Measurements from ENCODE around the gene DNMT1. TPM values are rescaled to one million over a fixed set of nuclear protein-coding genes. Genes with fewer than 3 reads are reported as not detected.

The DNMT1 gene
- polyA plus RNA-seq, 3 donors: 103 to 131 (median 113) TPM

- no peak for DNase-seq (ENCODE audit: extremely low read depth in 1 of 11, low read depth in 9 of 11, low spot score in 4 of 11)
Measured at GRCh38 chr19:10155839-10156238, 38.9 kb downstream of the DNMT1 start.

GRCh38 chr19:10152100-10152499 lies 42.7 kb downstream of the DNMT1 start:
- no peak for DNase-seq (ENCODE audit: extremely low read depth in 1 of 11, low read depth in 9 of 11, low spot score in 4 of 11)

DNA sequence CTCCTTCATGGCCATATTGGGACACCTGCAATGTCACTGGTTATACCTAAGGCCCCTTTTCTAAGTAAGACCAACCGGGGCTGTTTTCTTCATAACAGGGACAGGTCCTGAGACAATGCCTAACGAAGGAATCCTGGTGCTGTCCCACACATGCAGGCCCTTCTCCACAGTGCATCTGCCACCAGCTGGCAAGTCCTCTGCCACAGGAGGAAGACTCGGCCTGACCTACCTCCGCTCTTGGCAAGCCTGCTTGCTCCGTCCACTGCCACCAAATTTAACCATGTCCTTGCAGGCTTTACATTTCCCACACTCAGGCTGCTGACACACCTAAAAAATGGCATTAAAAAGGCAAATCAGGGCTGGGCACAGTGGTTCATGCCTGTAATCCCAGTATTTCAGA lies 43.2 kb downstream of the DNMT1 start:
- DNase-seq (ENCODE audit: extremely low read depth in 1 of 11, low read depth in 9 of 11, low spot score in 4 of 11): no peak

GRCh38 chr19:10149427-10149826 lies 45.3 kb downstream of the DNMT1 start:
- no peak for DNase-seq (ENCODE audit: extremely low read depth in 1 of 11, low read depth in 9 of 11, low spot score in 4 of 11)

- no peak for DNase-seq (ENCODE audit: extremely low read depth in 1 of 11, low read depth in 9 of 11, low spot score in 4 of 11)
Measured at GRCh38 chr19:10146142-10146541, 48.6 kb downstream of the DNMT1 start.

DNA sequence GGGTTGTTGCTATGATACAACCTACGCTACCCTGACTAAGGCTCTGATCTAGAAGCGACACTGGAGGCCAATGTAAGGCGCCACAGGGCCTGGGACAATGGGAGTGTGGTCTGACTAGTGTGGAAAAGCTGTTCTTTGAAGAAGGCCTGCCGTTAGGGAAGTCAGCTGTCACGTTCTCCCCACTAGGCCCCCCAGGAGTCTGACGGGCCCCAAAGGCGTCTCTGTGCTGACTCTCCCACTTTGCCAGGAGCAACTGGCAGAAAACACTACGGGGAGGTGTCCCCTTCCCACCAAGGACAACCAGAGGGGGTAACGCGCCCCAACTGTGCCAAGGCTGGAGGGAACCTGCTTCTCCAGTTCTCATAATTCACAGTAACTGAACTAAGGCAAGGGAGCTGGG lies 49.7 kb downstream of the DNMT1 start:
- DNase-seq (ENCODE audit: extremely low read depth in 1 of 11, low read depth in 9 of 11, low spot score in 4 of 11): no peak

DNA sequence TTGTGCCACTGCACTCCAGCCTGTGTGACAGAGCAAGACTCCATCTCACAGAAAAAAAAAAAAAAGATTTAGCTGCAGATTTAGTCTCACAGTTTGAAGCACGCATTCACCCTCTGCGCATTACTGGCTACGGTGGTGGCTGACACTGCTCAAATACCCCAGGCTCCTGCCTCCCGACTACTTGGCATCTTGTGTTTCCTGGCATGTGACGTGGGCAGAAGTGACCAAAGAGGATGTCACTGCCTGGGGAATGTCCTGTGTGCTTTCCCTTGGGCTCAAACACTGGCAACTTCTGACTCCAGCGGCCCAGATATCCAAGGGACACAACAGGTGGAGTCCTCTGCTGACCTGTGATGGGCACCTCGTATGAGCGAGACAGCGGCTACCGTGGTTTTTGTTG lies 50.4 kb downstream of the DNMT1 start:
- DNase-seq (ENCODE audit: extremely low read depth in 1 of 11, low read depth in 9 of 11, low spot score in 4 of 11): no peak

- no peak for DNase-seq (ENCODE audit: extremely low read depth in 1 of 11, low read depth in 9 of 11, low spot score in 4 of 11)
Measured at GRCh38 chr19:10143681-10144080, 51.1 kb downstream of the DNMT1 start.

DNA sequence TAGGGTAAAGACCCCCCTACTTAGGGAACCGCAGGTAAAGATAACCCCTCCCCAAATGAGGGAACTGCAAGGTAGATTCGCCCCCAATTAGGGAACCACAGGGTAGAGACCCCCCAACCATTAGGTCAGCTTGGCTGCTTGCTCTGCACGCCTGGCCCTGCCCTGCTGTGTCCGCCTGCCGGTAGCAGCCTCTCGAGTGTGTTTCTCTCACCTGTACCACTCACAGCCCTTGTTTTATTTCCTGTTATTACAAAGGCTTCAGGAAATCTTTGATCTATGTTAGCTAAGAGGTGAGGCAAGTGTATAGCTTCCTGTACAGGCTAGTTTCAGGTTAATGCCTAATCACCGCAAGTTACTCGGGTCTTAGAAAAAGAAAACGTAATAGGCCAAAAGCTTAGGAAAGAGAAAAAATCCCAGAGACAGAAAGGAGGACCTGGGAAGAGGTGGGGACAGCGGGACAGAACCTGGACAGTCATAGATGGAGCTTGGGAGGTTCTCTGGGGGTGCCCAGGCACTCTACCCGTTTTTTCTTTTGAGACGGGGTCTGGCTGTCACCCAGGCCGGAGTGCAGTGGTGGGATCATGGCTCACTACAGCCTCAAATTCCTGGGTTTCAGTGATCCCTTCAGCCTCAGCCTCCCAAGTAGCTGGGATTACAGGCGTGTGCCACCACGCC lies 51.9 kb downstream of the DNMT1 start:
- no peak for DNase-seq (ENCODE audit: extremely low read depth in 1 of 11, low read depth in 9 of 11, low spot score in 4 of 11)

DNA sequence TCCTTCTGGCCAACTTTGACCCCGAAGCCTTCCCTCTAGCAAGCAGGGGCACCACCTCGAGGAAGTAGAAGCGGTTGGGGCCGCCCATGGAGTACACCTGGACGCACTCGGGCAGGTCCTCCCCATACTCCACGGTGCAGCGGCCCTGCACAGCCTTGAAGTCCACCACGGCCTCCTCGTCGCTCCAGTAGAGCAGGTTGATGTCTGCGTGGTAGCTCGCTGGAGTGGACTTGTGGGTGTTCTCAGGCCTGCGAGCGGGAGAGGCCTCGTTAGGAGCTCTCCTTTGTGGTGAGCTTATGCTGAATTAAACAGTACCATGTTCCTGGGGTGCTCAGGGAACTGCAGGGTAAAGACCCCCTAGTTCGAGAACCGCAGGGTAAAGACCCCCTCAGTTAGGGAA lies 52.8 kb downstream of the DNMT1 start:
- DNase-seq (ENCODE audit: extremely low read depth in 1 of 11, low read depth in 9 of 11, low spot score in 4 of 11): no peak

DNA sequence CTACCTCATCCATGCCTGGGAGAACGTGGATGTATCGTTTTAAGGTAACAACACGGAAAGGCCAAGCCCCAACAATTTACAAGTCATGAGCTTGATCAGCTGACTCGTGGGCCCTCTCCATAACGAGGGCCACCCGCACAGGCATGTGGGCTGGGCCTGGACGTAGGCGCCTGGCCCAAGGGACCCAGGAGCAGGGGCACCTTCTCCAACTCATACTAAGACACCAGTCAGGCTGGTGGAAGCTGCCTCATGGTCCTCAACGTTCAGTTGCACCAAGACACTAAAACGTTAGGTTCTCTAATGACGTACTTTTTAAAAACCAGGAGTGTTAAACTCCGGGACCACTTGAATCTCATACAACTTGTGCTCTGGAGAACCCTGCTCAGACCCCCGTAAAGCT lies 53.3 kb downstream of the DNMT1 start:
- DNase-seq (ENCODE audit: extremely low read depth in 1 of 11, low read depth in 9 of 11, low spot score in 4 of 11): no peak

GRCh38 chr19:10139952-10140351 lies 54.8 kb downstream of the DNMT1 start:
- DNase-seq (ENCODE audit: extremely low read depth in 1 of 11, low read depth in 9 of 11, low spot score in 4 of 11): no peak

DNA sequence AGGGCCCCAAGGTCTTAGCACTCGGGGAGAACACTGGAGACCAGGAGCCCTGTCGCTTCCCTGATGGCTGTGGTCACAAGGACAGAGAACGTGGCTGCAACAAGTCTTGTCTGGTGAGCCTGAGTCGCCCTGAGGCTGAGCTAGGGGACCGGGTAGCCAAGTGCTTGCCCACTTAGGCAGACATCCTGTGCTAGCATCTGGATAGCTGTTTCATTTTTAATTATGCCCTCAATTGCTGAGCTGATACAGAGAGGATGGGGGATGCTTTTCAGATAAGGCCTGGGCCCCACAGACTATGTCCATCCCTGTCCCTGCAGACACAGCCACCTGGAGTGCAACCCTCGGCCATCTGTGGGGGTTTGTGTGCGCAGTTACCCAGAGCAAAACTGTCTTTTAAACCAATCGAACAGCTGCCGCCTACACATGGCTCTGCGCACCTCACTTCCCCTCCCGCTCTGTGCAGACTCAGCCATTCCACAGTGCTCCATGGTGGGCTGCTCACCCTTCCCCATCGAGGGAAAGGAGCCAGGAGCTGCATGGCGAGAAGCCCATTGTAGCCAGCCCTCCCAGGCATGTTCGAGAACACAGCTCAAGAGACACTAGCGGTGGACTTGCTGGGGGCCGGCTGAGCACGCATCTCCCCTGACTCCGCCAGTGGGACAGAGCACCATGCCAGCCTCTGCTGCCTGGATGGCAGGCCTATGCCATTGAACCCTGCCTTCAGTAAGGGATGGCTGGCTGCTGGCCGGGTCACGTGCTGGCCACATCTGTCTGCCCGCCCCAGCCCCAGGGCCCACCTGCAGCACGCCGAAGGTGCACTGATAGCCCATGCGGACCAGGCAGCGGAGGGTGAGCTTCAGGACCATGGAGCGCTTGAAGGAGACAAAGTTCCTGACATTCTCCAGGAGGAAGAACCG lies 55.6 kb downstream of the DNMT1 start:
- no peak for DNase-seq (ENCODE audit: extremely low read depth in 1 of 11, low read depth in 9 of 11, low spot score in 4 of 11)

DNA sequence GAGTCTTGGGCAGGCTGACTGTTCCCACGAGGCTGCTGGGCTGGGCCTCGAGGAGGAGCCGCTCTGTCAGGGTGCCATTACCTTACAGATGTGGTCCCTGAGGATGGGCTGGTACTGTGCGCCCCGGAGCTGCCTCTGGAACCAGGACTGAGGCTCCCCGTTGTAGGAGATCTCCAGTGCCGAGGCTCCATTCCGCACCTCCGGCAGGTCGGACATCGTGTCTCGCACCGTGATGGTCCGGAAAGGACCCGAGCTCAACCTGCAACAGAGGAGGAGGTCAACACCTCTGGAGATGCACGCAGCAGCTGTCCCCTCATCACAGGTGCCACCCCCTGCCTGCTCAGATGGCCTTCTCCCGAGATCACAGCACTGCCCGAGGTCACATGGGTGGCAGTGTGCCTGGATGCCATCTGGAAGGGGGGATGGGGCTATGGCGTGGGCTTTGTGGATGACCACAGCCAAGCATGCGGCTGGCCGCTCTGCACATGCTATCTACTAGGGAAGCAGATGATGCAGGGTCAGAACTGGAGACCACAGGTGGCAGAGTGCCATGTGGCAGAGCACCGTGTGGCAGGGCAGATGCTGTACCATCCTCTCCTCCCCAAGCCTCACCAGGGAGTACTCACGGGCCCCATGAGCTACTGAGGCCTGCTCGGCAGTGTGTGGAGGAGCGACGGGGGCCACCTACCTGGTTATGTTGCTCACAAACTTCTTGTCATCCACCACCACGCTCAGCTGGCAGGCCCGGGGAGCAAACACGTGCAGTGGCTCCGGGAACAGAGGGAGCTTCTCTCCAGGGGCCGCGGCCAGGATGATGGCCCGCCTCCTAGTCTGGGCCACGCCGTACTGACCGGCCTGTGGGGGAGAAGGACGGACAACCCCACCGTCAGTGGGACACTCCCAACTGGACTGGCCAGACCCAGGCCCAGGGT lies 56.7 kb downstream of the DNMT1 start:
- DNase-seq (ENCODE audit: extremely low read depth in 1 of 11, low read depth in 9 of 11, low spot score in 4 of 11): no peak

DNA sequence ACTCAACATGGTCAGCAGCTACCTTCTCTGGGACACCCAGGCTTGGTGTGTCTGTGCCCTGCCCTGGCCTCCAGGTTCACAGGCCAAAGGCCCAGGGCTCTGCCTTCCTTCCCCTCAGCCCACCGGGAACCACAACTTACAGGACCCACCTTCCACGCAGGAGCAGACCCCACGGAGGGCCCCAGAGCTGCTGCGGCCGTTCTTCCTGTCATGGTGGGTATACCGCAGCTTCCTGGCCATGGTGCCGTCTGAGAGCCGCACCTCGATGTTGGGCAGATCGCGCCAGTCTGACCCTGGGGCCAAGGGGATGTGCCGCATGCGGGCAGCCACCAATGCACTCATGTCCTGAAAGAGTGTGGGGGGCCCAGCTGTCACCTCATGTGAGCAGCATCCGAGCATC lies 57.8 kb downstream of the DNMT1 start:
- DNase-seq (ENCODE audit: extremely low read depth in 1 of 11, low read depth in 9 of 11, low spot score in 4 of 11): no peak

DNA sequence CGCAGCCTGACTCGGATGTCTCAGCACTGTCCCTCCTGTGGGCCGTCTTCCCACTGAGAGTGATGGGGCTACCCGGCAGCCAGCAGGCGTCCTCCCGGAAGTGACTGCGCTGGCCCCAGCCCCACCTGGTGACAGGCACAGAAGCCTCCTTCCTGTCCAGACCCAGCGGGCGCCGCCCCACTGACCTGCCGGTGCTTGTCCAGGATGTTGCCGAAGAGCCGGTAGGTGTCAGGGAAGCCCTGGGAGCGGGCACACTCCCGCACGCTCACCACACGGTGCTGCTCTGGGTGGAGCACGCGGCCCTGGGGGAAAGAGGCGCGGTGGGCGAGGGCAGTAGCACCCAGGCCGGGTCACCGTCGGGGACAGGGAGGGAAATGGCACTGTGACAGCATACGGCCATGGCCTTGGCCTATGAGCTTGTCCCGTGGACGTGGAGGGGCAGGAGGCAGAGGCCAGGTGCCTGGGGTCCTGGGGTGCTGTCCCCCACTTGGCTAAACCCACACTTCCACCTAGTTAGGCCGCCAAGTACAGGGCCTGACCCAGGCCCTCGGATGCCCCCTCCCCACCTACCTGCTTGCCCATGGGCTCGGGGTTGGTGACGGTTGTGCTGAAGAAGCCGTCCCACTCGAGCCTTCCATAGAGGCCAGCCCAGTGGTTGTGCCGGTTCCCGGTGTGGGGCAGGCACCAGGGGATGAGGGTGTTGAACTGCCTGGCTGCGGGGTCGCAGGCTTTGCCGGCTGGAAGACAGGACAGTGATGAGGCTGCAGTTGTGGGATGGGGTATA lies 59.0 kb downstream of the DNMT1 start:
- DNase-seq (ENCODE audit: extremely low read depth in 1 of 11, low read depth in 9 of 11, low spot score in 4 of 11): no peak

DNA sequence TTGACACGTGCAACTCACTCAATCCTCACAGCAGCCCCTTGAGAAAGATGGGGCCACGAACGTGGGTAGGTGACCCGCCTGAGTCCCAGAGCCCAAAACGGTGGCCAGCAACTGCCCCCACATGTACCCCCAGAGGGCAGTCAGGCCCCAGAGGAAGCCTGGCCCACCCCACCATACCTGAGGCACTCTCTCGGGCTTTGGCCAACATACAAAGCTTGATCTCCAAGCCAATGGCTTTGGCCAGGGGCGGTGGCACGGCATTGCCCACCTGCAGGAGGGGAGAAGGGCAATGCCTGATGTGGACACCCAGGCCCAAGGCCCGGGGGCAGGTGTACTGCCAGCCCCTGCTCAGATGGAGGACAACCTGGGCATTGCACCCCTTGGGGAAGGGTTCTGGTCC lies 60.7 kb downstream of the DNMT1 start:
- no peak for DNase-seq (ENCODE audit: extremely low read depth in 1 of 11, low read depth in 9 of 11, low spot score in 4 of 11)

GRCh38 chr19:10133596-10133995 lies 61.2 kb downstream of the DNMT1 start:
- DNase-seq (ENCODE audit: extremely low read depth in 1 of 11, low read depth in 9 of 11, low spot score in 4 of 11): no peak

GRCh38 chr19:10132905-10133304 lies 61.8 kb downstream of the DNMT1 start:
- DNase-seq (ENCODE audit: extremely low read depth in 1 of 11, low read depth in 9 of 11, low spot score in 4 of 11): no peak
